ENCODE results near the gene ZNF655.

Gene ZNF655

DNA sequence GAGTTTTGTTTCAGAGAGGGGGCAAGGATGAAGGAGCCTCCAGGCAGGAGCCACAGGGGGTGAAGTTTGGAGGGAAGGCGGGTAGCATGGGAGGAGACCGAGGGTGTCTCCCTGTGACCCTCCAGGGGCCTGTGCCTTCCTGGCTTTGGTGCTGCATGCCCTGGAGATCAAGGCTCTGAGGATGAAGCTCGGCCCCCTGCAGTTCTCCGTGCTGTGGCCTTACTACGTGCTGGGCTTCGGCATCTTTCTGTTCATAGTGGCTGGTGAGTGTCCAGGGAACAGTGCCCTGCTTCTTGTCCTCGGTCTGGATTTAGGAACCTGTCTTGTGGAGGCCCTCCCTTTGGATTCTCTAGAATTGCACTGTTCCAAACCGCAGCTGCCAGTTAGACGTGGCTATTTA, 49.1 kb downstream of the ZNF655 start:
- no peak for DNase-seq

DNA sequence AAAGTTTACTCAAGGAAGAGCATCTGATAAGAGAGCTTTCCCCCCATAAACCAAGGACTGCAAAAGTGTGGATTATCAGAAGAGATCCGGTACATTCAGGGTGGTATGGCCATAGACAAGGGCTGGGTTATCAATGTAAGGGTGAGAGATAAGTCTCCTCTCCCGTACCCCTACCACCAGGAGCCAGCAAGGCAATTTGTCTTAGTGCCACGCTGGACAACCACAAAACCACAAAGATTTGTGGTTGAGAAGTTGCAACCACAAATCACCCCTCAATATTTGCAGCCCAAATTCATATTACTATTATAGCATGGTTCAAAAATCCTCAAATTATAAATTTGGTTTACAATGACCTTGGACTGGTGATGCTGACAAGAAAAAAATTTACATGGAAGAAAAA, 56.1 kb downstream of the ZNF655 start:
- no peak for DNase-seq

DNA sequence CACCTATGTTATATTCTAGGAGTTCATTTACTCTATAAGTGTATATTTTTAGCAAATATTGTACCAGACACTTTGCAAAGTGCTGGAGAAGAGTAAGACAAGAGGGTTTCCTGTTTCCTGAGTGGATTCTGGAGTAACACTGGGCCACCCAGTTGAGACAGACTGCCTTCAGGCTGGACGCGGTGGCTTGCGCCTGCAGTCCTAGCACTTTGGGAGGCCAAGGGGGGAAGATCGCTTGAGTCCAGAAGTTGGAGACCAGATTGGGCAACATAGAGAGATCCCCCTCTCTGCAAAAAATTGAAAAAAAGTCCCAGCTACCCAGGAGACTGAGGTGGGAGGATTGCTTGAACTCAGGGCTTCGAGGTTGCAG, 57.5 kb downstream of the ZNF655 start:
- no peak for DNase-seq

DNA sequence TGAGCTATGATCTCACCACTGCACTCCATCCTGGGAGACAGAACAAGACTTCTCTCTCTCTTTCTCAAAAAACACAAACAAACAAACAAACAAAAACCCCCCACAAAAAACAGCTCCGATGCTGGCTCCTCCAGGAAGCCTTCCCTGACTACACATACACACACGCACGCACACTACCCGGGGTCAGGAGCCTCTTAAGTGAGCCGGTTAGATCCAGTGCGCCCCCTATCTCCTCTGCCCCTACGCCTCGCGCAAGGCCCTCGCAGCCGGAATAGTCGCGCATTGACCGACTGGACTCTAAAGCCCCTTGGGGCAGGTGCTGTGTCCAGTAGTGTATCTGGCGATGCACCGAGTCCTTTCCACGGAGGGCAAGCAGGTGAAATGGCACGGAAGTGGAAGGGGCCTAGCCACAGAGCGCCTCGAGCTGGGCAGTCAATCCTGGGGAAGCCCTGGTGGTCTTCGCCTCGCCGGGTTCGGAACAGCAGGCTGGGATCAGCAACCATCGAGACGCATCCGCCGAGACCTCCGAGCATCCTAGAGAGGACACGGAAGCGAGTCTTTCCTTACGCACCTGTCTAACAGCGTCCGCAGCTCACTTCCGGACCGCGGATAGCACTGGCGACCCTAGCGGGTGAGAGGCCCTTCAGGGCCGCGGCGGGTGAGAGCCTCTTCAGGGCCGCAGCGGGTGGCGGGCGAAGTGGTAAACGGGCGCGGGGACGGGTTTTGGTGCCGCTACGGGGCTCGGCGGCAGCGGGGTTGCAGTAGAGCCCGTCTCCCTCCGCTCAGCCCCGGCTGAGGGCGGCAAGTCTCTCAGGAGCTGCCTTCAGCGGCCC, 58.1 kb downstream of the ZNF655 start, which contains the start of gene ZSCAN25:
TSS of gene ZSCAN25 (plus strand) at position 588 of the 833 bp plus-strand sequence. CDS start 2,661 bp downstream, outside the sequence.
- peak; percentile 91 for DNase-seq

DNA sequence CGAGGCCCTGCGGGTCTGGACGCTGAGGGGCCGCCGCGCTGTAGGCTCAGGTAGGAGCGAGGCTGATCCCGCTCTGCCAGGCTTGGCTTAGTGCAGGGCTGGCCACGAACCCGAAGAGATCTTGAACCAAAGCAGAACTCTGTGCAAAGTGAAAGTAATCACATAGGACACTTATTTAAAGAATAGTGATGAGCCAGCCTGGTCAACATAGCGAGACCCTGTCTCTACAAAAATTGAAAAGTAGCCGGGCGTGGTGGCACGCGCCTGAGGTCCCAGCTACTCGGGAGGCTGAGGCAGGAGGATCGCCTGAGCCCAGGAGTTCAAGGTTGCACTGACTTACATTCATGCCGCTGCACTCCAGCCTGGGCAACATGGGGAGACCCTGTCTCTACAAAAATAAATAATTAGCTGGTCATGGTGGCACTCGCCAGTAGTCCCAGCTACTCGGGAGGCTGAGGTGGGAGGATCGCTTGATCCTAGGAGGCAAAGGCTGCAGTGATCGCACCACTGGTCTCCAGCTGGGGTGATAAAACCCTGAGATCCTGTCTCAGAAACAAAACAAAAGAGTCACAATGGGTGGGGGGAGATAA, 58.8 kb downstream of the ZNF655 start:
- no peak for DNase-seq

DNA sequence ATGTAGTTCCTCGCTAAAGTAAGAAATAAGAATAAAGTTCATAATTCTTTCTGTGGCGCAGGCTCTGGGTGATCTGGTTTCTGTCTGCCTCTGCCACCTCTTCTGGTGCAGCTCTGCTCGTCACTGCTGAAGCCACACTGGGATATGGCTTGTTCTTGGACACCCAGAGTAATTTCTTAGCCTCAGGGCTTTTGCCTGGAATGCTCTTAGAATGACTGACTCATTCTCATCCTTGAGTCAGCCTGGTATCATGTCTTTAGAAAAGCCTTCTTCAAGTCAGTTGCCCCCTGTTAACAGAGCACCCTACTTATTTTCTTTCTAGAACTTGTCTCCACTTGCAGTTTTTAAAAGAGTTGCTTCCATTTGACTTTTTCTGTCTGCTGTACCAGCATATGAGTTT, 60.3 kb downstream of the ZNF655 start:
- DNase-seq: no peak

DNA sequence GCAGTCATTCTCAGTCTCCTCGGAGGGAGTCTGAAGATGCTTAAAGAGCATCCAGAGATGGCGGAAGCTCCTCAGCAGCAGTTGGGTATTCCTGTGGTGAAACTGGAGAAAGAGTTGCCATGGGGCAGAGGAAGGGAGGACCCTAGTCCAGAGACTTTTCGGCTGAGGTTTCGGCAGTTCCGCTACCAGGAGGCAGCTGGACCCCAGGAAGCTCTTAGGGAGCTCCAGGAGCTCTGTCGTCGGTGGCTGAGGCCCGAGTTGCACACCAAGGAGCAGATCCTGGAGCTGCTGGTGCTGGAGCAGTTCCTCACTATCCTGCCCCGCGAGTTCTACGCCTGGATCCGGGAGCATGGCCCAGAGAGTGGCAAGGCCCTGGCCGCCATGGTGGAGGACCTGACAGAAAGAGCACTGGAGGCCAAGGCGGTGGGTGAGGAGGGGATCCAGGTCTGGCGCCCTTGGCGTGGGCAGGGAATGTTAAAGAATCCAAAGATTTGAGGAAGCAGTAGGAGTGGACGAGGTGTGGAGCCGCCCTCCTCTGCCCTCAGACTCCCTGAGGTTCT, 61.2 kb downstream of the ZNF655 start:
- DNase-seq: no peak

DNA sequence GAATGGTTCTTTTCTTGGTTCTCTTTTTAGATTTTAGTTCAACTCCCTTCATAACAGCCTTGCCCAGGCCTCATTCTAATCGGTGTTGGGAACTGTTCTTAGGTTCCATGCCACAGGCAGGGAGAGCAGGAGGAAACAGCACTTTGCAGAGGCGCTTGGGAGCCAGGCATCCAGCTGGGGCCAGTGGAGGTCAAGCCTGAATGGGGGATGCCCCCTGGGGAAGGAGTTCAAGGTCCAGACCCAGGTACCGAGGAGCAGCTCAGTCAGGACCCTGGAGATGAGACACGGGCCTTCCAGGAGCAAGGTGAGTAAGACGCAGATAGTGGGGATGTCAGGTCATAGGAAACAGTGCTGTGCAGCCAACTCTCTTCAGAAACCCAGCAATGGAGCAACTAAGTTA, 62.8 kb downstream of the ZNF655 start:
- no peak for DNase-seq

DNA sequence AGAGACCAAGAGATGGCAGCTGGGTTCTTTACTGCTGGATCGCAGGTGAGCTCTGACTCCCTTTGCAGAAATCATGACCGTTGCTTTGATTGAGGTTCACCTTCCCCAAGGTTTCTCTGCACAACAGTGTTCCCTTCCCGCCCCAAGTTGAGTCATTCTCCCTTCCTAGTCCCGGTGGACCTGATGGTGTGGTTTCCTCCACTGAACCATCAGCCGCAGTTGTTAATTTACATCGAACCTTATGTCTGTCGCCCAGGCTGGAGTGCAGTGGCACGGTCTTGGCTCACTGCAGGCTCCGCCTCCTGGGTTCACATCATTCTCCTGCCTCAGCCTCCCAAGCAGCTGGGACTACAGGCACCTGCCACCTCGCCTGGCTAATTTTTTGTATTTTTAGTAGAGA, 64.2 kb downstream of the ZNF655 start:
- peak; percentile 35 for DNase-seq

DNA sequence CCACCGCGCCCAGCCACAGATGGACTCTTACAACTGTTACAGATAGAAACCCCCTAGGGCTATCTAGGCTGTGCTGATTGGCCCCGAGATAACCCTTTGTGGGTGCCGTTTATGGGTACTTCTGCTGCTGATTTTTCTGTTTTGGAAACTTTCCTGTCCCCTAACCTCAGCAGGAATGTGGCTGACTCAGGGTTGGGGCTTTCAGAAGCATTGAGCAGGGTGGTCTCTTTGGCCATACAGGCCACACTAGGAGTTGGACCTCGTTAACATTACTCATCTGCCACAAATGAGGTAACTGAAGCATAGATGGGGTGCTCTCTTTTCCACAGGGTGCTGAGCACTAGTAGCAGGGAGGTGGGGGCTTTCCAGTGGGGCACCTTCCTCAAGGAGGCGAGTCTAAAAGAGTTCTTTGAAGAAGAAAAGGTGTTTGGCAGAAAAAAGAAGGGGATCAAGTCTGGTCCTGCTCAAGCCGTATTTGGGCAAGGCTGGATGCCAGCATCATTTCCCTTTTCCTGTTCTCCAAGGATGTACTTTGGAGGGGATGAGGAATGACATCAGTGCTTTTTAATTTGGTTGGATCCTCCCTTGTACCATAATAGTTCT, 64.8 kb downstream of the ZNF655 start:
- peak; percentile 56 for DNase-seq

DNA sequence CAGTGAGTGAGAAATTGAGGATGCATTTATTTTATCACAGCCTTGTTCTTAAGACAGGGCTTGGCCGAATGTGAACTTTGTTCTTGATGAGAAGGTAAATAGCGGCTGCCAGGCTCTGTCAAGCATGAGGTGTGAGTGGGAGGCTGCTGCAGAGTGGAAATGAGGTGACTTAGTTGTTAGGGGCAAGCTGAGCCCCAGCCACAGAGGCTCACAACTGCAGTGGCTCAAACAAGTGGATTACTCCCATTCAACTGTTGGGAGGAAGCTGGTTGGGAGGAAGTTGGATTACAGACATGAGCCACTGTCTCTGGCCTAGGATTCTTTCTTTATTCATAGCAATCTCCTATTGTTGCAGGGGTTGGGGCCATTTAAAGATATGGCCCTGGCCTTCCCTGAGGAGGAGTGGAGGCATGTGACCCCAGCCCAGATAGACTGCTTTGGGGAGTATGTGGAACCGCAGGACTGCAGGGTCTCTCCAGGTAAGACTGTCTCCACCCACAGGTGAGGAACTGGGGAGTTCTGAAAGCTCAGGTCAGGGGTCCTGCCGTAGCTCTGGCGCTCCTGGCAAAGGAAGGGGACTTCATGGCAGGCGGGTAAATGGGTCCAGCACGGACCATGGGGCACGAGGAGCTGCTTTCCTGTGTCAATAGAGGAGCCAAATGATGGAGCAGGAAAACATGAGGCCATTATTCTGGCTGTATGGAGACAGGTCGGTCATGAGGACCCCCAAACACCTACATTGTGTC, 65.4 kb downstream of the ZNF655 start:
- DNase-seq: peak; percentile 55

DNA sequence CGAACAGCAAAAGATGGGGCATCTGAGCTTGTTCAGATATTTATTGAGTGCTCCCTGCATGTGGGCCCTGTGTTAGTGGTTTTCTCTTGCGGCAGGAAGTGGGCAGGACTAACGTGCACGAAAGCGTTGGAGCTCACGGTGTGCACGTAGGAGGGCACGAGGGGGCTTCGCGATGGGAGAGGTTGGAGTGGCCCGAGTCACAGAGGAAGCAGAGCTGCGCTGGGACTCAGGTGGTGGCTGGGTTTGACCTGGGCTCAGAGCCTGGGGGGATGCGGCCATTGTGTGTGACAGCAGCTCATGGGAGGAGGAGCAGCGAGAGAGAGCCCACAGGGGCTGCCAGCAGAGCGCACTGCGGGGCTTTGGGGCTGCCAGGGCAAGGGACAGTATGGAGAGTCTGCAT, 66.0 kb downstream of the ZNF655 start:
- peak; percentile 84 for DNase-seq

DNA sequence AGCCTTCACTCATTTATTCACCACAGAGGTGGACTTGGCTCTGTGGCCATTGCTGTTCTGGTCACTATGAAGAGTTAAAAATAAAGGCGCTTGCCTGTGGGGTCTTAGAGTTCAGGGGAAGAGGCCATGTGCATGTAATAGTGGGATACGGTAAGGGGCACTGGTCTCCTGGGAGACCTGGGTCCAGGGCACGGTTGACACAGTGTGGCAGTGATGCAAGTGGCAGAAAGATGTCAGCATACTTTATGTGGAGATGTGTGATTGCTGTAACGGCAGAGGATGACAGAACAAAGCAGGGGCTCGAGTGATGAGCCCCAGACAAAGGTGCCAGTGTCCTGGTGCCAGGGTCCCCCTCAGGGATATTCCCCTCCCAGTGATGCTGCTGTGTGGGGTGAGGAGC, 66.9 kb downstream of the ZNF655 start:
- DNase-seq: no peak

DNA sequence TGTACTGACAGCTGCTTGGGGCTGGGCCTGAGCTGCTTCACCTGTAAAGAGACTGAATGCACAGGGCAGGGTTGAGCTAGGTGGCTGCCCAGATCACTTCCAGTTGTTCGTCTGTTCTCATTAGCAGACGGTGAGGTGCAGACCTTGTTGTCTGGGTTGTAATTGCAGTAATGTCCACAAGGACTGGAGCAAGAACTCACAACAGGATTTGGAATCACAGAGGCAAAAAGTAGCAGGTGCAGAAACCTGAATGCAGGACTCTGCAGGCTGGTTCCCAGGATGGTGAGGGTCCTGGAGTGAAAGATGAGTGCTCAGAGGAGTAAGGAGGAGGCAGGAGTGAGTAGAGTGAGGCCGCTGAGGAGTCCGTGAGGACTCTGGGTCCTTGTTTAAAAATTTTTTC, 67.5 kb downstream of the ZNF655 start:
- DNase-seq: no peak

Measured in stimulated activated CD4-positive, alpha-beta T cell treated with anti-CD3 and anti-CD28 coated beads, Interleukin-15, amount 100 ng/mL, for 24 hours (primary cell).